Activated naive CD4-positive, alpha-beta T cell treated with anti-CD3 and anti-CD28 coated beads, Interleukin-2, amount 10 ng/mL, durations not matched to agents 7 days and 5 days (primary cell): ENCODE measurements around the gene MYBPC2.
"Not testable (repeated sequence)": the region's sequence is repeated elsewhere in the genome, so short reads cannot be mapped to it uniquely, and the experiment has no call there.

ENCODE experiments used
- CTCF ChIA-PET: fragments of 350-600 bp; sonication (Branson Sonifier 250); formaldehyde crosslinking; loops from one replicate; lab custom pipeline; 2021; ENCODE audit warnings: antibody characterized with exemption; lab: Charles Lee
- DNase-seq: peaks from one replicate; pipeline ENCODE4 v3.0.0-alpha.2; 2020
- H3K27ac Mint-ChIP-seq: one replicate; pipeline ENCODE4 v1.8.0; 2021; ENCODE audit warnings: mild to moderate bottlenecking, moderate library complexity, mixed read lengths
- H3K27me3 Mint-ChIP-seq: one replicate; pipeline ENCODE4 v1.8.0; 2021; ENCODE audit warnings: mild to moderate bottlenecking, mixed read lengths
- H3K36me3 Mint-ChIP-seq: one replicate; pipeline ENCODE4 v1.8.0; 2021; ENCODE audit warnings: mixed read lengths
- H3K4me1 Mint-ChIP-seq: one replicate; pipeline ENCODE4 v1.8.0; 2021; ENCODE audit warnings: mixed read lengths
- H3K4me3 Mint-ChIP-seq: one replicate; pipeline ENCODE4 v1.8.0; 2021; ENCODE audit warnings: mild to moderate bottlenecking, moderate library complexity, mixed read lengths
- H3K9me3 Mint-ChIP-seq: one replicate; pipeline ENCODE4 v1.8.0; 2021; ENCODE audit warnings: mixed read lengths

Gene MYBPC2

GRCh38 chr19:50428772-50429463, 3.8 kb upstream of the MYBPC2 start:
- H3K9me3 Mint-ChIP-seq, result no peaks in the 10 kb centered on the region
- CTCF ChIA-PET, result interaction anchor here (0.8 kb wide), 1 partner anchor 14 kb away, joined by 3 read pairs; no protein-coding TSS in a partner anchor
- H3K27ac Mint-ChIP-seq, result no peak overlapping the region
- peaks cover 17% of the 10 kb centered on the region for H3K4me1 Mint-ChIP-seq
- H3K4me3 Mint-ChIP-seq, result no peak overlapping the region
- no peaks in the 10 kb centered on the region for H3K36me3 Mint-ChIP-seq
- peaks cover 61% of the 10 kb centered on the region for H3K27me3 Mint-ChIP-seq
- DNase-seq, result no peak

- DNase-seq, result no peak
- CTCF ChIA-PET, result no interaction called here
- Mint-ChIP-seq H3K9me3 (no peaks in the 10 kb centered on the region), H3K27ac (no peak overlapping the region), H3K36me3 (no peaks in the 10 kb centered on the region), H3K4me3 (peak overlapping the region; percentile 84), H3K4me1 (peaks cover 17% of the 10 kb centered on the region), H3K27me3 (peaks cover 74% of the 10 kb centered on the region)
These were observed 1.8 kb upstream of the MYBPC2 start for GRCh38 chr19:50430888-50431342.

GRCh38 chr19:50431343-50432220, 1.1 kb upstream of the MYBPC2 start:
- peak; percentile 91 for DNase-seq
- Mint-ChIP-seq H3K27ac (peak overlapping the region; percentile 80), H3K4me1 (peaks cover 17% of the 10 kb centered on the region), H3K27me3 (peaks cover 81% of the 10 kb centered on the region), H3K9me3 (no peaks in the 10 kb centered on the region), H3K4me3 (peak overlapping the region; percentile 84), H3K36me3 (no peaks in the 10 kb centered on the region)
- CTCF ChIA-PET, result interaction anchor here (0.7 kb wide), 1 partner anchor 9 kb away, joined by 3 read pairs; no protein-coding TSS in a partner anchor

GRCh38 chr19:50433201-50434180, 799 bp downstream of the MYBPC2 start:
- H3K27me3 Mint-ChIP-seq, result peaks cover 84% of the 10 kb centered on the region
- no peaks in the 10 kb centered on the region for H3K36me3 Mint-ChIP-seq
- H3K27ac Mint-ChIP-seq, result no peak overlapping the region
- CTCF ChIA-PET, result no interaction called here
- H3K9me3 Mint-ChIP-seq, result no peaks in the 10 kb centered on the region
- no peak for DNase-seq
- peaks cover 15% of the 10 kb centered on the region for H3K4me1 Mint-ChIP-seq
- H3K4me3 Mint-ChIP-seq, result peak overlapping the region; percentile 68

- Mint-ChIP-seq H3K36me3 (no peaks in the 10 kb centered on the region), H3K27ac (no peak overlapping the region), H3K27me3 (peaks cover 75% of the 10 kb centered on the region), H3K4me1 (peaks cover 12% of the 10 kb centered on the region), H3K9me3 (no peaks in the 10 kb centered on the region), H3K4me3 (no peak overlapping the region)
- DNase-seq, result no peak
- CTCF ChIA-PET, result no interaction called here
These were observed 1.8 kb downstream of the MYBPC2 start for GRCh38 chr19:50434525-50434924.

GRCh38 chr19:50435221-50435620, 2.5 kb downstream of the MYBPC2 start:
- peaks cover 72% of the 10 kb centered on the region for H3K27me3 Mint-ChIP-seq
- CTCF ChIA-PET, result interaction anchor here (1.6 kb wide), 1 partner anchor 19 kb away, joined by 3 read pairs; no protein-coding TSS in a partner anchor
- H3K4me3 Mint-ChIP-seq, result no peak overlapping the region
- no peaks in the 10 kb centered on the region for H3K9me3 Mint-ChIP-seq
- no peak for DNase-seq
- peaks cover 12% of the 10 kb centered on the region for H3K4me1 Mint-ChIP-seq
- H3K36me3 Mint-ChIP-seq, result no peaks in the 10 kb centered on the region
- no peak overlapping the region for H3K27ac Mint-ChIP-seq

- CTCF ChIA-PET, result interaction anchor here (1.6 kb wide), 1 partner anchor 20 kb away, joined by 3 read pairs; no protein-coding TSS in a partner anchor
- H3K27me3 Mint-ChIP-seq, result peaks cover 70% of the 10 kb centered on the region
- H3K4me1 Mint-ChIP-seq, result peaks cover 10% of the 10 kb centered on the region
- no peaks in the 10 kb centered on the region for H3K9me3 Mint-ChIP-seq
- no peak overlapping the region for H3K4me3 Mint-ChIP-seq
- DNase-seq, result no peak
- H3K27ac Mint-ChIP-seq, result no peak overlapping the region
- H3K36me3 Mint-ChIP-seq, result no peaks in the 10 kb centered on the region
These were observed 2.9 kb downstream of the MYBPC2 start for GRCh38 chr19:50435627-50436026.

GRCh38 chr19:50437862-50438449, 5.3 kb downstream of the MYBPC2 start:
- H3K36me3 Mint-ChIP-seq, result no peaks in the 10 kb centered on the region
- CTCF ChIA-PET, result interaction anchor here (1.6 kb wide), 1 partner anchor 49 kb away, joined by 7 read pairs; no protein-coding TSS in a partner anchor
- no peak overlapping the region for H3K27ac Mint-ChIP-seq

GRCh38 chr19:50439130-50439529, 6.4 kb downstream of the MYBPC2 start:
- CTCF ChIA-PET, H3K36me3 Mint-ChIP-seq, H3K4me3 Mint-ChIP-seq, H3K4me1 Mint-ChIP-seq, H3K9me3 Mint-ChIP-seq, H3K27ac Mint-ChIP-seq, DNase-seq: not testable (repeated sequence)
- peaks cover 40% of the 10 kb centered on the region for H3K27me3 Mint-ChIP-seq

More at GRCh38 chr19:50437862-50438449, 5.3 kb downstream of the MYBPC2 start:
- Mint-ChIP-seq H3K9me3 (no peaks in the 10 kb centered on the region), H3K4me1 (no peaks in the 10 kb centered on the region), H3K27me3 (peaks cover 51% of the 10 kb centered on the region), H3K4me3 (no peak overlapping the region)
- DNase-seq, result no peak

GRCh38 chr19:50444059-50444458, 11.4 kb downstream of the MYBPC2 start:
- Mint-ChIP-seq H3K4me3 (no peak overlapping the region), H3K27ac (no peak overlapping the region), H3K9me3 (no peaks in the 10 kb centered on the region), H3K36me3 (no peaks in the 10 kb centered on the region), H3K4me1 (no peaks in the 10 kb centered on the region), H3K27me3 (peaks cover 14% of the 10 kb centered on the region)
- DNase-seq, result no peak
- CTCF ChIA-PET, result no interaction called here

GRCh38 chr19:50447053-50447452, 14.4 kb downstream of the MYBPC2 start:
- CTCF ChIA-PET, result no interaction called here
- no peak for DNase-seq
- Mint-ChIP-seq H3K27ac (no peak overlapping the region), H3K4me1 (peaks cover 3% of the 10 kb centered on the region), H3K9me3 (no peaks in the 10 kb centered on the region), H3K27me3 (peaks cover 17% of the 10 kb centered on the region), H3K4me3 (no peak overlapping the region), H3K36me3 (no peaks in the 10 kb centered on the region)

GRCh38 chr19:50447750-50448149, 15.1 kb downstream of the MYBPC2 start:
- DNase-seq, result no peak
- Mint-ChIP-seq H3K27ac (no peak overlapping the region), H3K36me3 (no peaks in the 10 kb centered on the region), H3K4me1 (peaks cover 3% of the 10 kb centered on the region), H3K4me3 (no peak overlapping the region), H3K9me3 (no peaks in the 10 kb centered on the region), H3K27me3 (peaks cover 17% of the 10 kb centered on the region)
- CTCF ChIA-PET, result interaction anchor here (0.7 to 1.2 kb wide), 2 partner anchors 13 to 91 kb away, joined by 3 read pairs; no protein-coding TSS in a partner anchor

GRCh38 chr19:50449236-50449899, 16.7 kb downstream of the MYBPC2 start:
- no peak overlapping the region for H3K4me3 Mint-ChIP-seq
- peaks cover 3% of the 10 kb centered on the region for H3K4me1 Mint-ChIP-seq
- no peak for DNase-seq
- H3K9me3 Mint-ChIP-seq, result no peaks in the 10 kb centered on the region
- H3K27ac Mint-ChIP-seq, result no peak overlapping the region
- no peaks in the 10 kb centered on the region for H3K36me3 Mint-ChIP-seq
- H3K27me3 Mint-ChIP-seq, result peaks cover 17% of the 10 kb centered on the region
- CTCF ChIA-PET, result interaction anchor here (1.0 kb wide), 1 partner anchor 11 kb away, joined by 3 read pairs; no protein-coding TSS in a partner anchor
